ENCODE results near the gene PAK6. TPM values are rescaled to one million over a fixed set of nuclear protein-coding genes. Genes with fewer than 3 reads are reported as not detected.

The PAK6 gene
- polyA plus RNA-seq, 3 donors, result 6.8 to 8.0 (median 7.7) TPM

DNA sequence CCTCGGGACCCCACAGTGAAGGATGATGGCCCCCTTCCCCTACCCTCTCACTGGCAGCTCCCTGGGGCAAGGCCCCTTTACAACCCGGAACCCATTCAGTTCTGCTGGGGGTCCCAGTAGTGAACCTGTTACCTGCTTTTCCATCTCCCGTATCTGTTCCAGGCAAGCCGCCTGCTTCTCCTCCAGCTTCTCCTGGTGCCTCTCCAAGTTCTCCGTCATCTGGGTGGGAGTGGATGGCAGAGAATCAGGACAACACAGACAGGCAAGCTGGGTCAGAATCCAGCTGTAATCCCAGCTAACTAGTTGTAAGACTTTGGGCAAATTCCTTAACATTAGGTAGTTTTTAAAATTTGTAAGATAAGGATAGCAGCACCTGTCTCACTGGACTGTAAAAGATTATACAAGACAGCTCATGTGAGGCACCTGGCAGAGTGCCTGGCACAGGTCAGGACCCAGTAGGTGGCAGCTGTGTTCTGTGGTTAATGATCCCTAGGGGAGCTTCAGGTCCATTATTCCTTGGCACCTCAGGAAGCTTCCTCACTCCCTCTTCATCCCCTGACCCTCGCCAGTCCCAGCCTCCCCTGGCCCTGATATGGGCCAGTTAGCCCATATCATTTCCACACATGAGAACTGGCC is 50.4 kb downstream of the PAK6 start:
- DNase-seq, result no peak

DNA sequence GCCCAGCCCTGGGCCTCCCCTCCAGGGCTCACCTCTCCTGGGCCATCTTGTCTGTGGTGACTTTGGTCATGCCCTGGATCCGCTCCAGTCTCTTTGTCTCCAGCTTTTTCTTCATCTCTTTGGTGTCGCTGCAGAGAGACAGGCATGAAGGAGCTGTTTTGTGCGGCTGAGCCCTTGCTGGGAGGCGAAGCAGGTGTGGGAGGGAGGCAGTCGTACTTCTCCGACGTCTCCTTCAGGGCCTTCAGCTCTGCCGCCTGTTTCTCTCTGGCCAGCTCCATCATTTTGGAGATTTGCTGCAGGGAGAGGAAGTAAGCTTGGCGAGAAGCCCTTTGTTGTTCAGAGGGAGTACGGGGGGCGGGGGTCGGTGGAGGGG is 51.7 kb downstream of the PAK6 start:
- no peak for DNase-seq

DNA sequence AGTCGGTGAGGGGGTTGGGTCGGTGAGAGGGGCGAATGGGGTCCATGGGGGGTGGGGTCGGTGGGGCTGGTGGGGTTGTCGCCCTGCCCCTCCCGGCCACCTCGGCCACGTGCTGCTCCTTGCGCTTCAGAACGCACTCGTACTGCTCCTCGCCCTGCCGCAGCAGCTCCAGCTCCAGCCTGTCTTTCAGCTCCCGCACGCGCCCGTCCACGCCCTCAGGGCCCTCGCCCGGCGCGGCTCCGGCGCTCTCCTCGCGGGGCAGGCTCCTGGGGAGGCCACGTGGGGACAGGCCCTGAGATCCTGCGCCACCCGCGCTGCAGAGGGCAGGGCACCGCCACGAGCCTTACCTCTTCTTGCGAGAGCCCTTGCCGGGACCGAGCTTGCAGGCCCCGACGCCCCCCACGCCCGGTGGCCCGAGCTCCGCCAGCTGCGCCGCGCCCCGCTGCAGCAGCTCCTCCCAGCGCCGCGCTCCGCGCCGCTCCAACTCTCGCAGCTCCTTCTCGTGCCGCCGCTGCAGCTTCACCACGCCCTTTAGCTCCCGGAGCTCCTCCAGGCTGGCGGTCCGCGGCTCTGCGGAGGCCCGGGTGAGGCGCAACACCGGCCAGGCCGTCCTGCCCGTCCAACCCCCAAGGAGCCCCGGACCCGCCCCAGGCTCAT is 52.2 kb downstream of the PAK6 start:
- no peak for DNase-seq

DNA sequence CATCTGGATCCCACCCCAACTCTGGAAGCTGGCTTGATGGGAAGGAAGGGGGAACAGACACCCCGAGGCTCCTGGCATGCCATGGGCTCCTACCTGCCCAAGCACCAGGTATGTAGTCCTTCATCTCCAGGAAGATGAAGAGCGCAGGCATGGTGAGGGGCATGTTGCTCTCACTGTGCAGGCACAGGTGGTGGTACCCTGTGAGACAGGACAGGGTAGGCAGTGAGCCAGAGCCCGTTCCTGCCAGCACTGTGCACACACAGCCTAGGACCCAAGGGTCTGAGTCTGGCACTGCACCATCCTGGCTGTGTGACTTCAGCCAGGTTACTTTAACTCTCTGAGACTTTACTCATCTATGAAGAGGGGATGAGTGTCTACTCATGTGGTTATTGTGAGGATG is 53.4 kb downstream of the PAK6 start:
- DNase-seq, result no peak

DNA sequence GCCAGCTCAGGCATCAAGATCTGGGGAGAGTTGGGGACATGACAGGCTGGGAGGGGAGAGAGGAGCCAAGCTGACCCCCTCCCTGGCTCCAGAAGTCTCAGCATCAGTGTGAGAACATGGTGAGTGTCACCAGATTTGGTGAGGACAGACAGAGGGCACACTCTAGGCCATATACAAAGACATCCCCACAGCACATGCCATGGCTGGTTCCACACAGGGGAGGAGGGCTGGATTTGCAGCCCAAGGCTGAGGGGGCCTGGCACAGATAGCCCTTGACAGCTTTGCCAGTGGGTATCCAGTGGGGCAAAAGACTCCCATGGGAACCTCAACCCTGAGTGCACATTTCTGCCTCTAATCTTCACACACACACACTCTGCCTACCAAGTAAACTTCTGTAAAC is 54.1 kb downstream of the PAK6 start:
- DNase-seq, result no peak

DNA sequence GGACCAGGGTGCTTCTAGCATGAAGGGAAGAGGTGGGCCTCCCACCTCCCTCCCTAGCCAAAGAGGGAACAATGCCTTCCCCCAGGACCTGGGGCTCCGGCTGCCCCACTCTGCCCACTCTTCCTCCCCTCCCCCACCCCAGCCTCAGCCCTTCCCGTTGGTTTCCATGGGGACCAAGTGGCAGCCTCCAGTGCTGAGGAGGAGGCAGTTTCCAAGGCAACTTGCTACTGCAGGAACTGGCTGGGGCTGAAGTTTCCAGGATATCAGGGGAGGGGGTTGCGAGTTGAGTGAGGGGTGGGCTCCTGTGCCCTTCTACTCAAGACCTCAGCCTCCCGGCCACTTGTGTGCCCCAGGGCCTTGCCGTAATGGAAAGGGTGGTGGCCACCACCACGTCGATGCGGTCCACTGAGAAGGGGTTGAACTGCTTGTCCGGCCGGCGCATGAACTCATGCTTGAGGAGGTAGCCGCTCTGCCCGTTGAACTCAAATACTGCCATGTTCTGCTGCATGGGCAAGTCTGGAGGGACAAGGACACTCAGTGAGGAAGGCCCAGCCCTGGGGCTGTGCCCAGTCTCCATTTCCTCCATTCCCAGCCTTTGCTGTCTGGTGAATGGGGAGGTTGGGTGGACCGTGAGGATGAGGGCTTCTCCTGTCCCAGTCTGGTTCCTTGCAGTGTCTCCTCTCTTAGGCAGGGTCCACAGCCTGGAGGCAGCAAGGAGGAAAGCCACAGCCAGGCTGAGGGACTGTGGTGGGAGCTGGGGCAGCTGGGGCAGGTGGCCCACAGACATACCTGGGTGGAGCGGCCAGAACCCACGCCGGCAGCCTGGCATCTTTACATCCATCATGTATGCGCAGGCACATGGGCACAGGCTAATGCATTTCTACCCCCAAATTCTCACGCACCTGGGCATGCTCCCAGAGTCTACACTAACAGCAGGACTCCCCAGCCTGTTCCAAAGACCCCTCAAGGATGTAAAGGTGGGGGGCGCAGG is 55.3 kb downstream of the PAK6 start:
- no peak for DNase-seq

DNA sequence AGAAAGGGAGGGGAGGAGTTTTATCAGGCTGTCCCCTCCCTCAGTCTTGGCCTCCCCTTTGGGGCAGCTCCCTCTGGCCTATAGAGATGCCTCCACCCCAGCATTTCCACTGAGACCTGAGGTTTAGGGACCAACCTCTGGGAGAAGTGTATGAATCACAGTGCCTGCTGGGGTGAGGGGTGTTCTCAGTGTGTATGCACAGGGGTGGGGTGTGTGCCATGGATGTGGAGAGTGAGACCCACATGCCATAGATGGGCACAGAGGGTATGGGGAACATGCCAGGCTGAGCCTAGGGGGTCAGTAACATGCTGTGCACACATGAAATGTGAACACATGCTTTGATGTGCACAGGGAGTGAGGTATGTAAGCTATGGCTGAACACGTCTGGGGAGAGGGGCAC is 56.4 kb downstream of the PAK6 start:
- DNase-seq, result no peak

DNA sequence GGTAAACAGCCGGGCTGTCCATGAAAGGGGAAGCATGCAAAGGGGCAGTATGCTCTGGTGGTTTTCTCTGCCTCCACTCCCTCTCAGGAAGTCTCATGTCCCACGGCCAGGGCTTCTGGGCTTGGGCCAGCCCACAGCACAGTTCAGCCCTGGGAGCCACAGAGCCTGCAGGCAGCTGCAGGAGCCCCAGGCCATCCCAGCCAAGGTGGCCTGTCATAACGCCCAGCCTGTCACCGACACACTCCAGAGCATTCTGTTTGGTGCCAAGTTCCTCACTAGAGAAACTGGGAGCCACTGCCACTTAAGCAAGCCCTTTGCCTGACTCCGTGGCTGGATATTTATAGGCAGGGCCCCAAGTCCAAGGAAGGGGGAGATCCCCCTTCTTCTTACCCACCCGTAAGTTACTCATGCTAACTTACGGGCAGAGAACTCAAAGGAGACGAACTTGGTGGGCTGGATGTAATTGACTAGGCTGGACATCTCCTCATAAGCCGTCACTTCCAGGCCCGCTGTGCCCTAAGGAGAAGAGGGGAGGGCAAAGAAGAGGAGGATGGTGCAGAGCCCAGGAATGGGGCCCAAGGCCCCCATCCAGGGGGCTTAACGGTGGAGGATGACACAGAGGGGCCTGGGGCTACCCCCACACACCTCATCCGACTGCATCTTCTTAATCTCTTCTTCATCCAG is 57.2 kb downstream of the PAK6 start:
- no peak for DNase-seq

DNA sequence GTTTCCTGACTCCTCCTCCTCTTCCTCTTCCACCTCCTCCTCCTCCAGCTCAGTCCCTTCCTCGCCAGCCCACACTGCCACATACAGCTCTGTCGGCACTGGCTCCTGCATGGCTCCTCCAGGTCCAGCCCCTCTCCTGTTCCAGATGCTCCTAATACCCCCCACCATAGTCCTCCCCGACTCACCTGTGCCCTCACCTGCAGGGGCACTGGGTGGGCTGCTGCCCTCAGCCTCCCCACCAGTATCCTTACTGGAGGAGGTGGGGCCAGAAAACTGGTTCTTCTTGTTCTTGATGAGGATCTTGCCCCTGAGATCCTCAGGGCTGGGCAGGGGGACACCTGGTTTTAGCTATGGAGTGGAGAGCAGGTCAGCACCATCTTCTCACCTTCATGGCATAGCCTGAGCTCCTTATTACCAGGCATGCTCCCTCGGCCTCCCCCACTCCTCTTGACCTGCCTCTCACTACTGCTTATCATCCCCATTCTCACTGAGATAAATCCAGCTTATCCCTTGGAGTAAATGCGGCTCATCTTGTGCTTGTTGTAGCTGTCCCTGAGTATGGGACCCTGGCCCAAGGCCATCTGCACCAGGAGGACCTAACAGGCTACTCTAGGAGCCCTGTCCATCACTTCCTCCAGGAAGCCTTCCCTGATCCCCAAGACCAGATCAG is 57.8 kb downstream of the PAK6 start:
- DNase-seq, result no peak

DNA sequence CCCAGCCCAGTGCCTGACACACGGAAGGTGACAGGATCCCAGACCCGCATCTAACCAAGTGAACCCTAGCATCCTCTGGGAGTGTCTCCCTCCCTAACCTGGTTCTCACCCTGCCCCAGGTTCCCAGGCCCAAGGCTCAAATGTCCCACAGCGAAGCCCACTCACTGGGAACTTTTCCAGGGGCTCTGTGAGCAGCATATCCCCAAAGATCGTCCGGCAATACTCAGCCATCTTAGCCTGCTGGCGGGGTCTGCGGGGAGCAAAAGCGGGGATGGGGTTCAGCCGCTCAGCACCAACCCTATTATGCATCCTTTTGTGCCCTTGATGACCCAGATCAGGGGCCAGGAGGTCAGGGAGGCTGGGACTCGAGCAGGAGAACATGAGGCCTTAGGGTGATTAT is 58.5 kb downstream of the PAK6 start:
- DNase-seq, result no peak

DNA sequence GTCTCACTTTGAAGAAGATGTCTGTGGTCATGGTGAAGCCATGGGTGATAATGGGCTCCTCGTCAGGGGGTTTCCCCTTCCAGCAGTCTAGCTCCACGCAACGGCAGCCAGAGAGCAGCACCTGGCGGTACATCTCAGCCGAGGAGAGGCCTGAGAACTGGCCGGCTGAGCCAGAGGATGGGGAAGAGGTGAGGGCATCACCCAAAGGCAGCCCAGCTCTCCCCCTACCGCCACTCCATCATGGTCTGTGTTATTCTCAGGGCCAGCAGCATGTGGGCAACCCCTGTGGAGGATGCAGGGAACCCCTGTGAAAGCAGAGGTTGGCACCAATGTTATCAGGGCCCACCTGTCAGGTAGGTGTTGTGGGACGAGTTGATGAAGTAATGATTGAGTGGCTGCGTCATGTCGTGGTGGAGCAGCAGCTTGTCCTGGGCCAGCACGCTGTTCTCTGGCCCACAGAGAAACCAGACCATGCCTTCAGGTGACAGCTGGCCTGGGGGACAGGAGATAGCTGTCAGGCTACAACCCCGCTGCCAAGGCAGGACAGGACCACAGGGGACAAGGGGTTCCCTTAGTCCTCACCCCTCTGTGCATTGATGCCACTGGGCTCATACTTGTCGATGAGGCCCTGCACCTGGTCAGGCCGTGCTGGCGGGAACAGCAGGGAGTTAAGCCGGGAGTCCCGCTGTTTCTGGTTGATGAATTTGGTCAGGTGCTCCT is 59.5 kb downstream of the PAK6 start:
- no peak for DNase-seq

DNA sequence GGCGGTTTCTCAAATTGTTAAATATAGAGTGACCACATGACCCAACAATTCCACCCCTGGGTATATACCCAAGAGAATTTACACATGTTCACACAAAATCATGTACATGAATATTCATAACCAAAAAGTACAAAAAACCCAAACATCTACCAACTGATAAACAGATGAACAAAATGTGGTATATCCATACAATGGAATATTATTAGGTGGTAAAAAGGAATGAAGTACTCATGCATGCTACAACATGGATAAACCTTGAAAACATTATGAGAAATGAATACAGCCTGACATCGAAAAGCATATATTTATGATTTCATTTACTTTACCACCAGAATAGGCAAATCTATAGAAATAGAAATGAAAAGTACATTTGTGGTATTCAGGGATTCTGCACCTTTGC is 61.5 kb downstream of the PAK6 start:
- DNase-seq, result no peak

DNA sequence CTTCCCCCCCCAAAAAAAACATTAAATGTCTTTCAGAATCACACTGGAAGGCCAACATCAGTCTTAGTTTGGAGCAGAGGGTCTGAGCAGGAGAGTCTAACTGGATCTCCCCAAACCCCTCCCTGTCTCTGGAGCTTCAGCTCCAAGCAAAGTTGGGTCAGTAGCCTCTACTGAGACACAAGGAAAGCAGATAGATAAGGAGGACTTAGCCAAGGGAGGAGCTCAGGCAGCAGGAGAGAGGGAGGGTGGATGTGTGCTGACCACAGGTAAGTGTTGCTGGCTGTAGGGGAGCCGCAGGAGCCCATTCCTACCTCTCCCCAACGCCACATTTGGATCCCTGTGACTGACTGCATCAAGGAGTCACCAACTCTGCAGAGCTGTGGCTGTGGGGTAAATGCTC is 61.9 kb downstream of the PAK6 start:
- no peak for DNase-seq

DNA sequence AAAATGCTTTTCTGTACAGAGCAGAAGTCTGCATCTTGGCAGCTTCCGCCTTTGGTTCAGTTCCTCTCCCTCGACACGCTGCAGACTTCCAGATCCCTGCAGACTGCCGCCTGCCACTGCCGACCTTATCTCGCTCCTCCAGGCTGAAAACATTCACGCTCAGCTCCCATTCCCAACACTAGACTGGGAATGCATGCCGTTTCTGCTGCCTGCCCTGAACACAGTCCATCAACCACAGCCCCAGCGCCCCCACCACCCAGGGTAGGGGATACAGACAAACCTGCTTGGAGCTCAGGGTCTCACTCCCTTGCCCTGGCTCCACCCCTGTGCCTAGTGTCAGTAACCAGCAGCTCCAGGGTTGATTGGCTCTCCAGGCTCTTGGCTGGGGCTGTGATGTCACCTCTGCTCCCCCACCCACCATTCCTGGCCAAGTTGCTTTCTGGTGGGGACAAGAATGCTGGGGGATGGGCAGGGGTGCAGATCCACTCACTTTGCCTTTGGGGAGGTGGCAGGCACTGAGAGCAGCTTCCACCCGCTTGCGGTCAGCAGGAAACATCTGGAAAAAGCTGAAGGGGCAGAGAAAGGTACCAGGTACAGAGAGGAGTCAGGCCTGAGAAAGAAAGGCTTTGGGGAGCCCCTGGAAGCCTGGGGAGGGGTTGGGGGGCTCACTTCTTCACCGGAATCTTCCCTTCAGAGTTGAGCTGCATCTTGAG is 62.8 kb downstream of the PAK6 start:
- no peak for DNase-seq

DNA sequence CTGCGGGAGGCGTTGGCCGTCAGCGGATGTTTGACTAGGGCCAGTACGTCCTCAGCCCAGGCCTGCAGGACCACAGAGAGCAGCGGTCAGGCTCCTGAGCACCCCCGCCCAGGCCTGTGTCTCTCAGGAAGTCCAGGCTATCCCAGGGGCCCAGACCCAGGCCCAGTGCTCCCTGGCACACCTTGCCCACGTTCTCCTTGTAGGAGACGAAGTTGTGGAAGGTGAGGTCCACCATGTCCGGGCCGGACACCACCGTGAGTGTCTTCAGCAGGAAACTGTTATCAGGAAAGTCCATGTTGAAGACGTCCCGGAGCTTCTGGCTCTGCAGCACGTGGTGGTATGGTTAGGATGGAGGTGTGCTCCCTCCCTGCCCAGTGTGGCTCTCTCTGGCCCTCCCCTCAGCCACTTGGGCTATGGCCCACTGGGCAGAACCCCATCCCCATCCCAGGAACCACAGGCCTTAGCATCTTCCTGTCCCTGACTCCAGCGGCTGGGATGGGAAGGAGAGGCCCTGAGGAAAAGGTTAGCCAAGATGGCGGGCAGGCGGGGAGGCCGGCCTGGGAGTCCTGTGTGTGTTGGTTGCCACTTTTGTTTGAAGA is 63.5 kb downstream of the PAK6 start:
- no peak for DNase-seq

DNA sequence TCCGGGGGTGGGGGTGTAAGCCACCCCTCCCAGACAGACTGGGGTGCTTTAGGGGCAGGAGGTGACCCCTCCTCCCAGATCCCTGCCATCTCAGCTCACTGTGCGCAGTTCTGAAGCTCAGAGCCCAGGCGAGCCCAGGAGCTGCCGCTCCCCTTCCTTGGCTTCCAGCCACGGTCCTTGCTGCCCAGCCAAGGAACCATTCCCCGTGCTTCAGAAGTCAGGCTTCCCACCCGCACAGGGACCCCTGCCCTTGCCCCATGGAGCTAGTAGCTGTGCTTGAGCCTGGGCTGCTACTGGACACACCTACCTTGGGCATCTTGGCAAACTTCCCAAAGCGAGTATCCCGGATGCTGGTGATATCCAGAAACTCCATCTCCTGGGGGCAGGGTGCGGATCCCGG is 64.1 kb downstream of the PAK6 start:
- DNase-seq, result no peak

DNA sequence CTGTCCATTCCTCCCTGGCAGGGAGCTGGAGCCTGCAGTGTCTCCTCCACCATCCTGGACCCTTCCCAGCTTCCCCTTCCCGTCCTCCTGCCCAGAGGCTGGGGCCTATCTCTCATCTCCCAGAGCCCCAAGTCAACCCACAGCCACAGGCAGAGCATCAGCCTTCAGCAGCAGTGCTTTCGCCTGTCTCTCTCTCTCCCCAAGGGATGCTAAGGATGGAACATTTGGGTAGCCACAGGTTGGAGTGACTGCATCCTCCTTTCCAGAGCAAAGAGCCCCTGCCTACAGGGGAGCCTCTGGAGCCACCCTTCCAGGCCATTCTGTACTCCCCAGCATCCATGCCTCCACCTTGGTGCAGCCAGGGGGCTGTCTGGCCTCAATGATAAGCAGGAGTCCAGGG is 64.7 kb downstream of the PAK6 start:
- no peak for DNase-seq

DNA sequence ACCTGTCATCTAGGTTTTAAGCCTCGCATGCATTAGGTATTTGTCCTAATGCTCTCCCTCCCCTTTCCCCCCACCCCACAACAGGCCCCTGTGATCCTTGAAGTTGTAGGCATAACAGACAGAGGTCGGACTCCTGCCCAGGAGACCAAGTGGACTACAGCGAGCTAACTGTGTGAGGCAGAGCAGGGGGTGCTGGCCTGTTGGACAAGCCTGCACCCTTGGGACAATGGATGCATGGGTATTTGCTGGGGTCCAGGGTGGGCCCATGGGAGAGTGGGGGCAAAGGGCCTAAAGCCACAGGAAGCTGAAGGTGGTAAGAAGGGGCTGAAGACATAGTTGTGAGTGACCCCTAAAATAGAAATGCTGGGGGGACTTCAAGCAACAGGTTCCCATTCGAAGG is 66.4 kb downstream of the PAK6 start:
- no peak for DNase-seq

DNA sequence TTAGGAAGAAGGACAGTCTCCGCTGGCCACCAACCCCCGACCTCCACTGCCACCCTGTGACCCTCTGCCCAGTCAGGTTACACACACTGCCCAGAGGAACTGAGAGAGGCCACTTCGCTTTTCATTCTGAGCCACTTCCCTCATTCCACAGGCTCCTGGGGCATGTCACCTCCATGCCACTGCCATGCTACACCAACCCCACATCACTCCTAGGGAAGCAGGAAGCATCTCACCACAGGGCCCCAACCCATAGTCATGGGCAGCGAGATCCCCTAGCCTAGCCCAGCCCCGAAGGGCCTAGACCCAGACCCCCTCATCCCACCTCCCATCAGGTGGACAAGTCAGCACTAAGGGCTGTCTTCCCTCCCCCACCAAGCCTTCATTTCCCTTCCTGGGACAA is 67.5 kb downstream of the PAK6 start:
- no peak for DNase-seq

DNA sequence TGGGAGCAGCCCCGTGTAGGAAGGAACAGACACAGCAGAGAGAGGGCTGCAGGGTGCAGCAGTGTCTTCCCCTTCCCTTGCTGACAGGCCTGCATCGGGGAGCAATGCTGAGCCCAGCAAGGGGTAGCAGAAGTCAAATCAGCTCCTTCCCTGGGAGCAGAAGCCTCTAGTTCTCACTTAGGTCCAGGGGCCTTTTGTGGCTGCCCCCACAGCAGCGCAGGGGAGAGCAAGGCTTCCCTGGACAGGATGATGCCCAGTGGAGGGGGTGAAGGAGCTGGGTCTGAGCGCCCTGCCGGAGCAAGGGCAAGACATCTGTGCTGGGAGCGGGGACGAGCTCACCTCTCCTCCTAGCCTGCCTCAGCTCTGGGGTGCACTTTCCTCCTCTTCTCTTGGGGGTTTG is 68.0 kb downstream of the PAK6 start:
- no peak for DNase-seq
